Measurements from ENCODE around the gene PDC. TPM values are rescaled to one million over a fixed set of nuclear protein-coding genes. Genes with fewer than 3 reads are reported as not detected.

Gene PDC
- total RNA-seq, 1 donor, result 0.27 TPM

DNA sequence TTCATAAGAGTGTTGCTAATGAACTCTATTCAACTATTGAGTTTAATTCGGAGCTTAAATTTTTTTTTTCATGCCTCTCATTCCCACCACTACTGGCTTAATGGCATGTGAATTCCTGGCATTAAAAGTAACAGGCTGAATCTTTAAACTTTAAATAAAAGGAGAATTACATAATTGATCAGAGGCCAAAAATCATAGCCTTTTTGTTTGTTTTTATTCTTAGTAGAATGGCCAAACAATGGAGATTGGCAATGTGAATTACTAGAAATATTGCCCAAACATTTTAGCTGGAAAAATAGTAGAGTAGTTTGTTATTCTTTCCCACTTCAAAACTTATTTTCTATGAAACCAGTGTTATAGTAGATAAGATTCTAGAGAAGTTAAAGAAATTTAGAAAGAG is 25.1 kb upstream of the PDC start:
- peak; percentile 55 for DNase-seq (ENCODE audit: low read depth)
- no peak for TF ChIP-seq CTCF (IDR thresholded peaks at IDR 0.05; ENCODE audit: insufficient read depth, low read length)
- H3K4me3 ChIP-seq (ENCODE audit: low read depth, low read length), result no peak overlapping the region

GRCh38 chr1:186483561-186483960 is 22.6 kb upstream of the PDC start:
- H3K4me3 ChIP-seq (ENCODE audit: low read depth, low read length), result no peak overlapping the region
- TF ChIP-seq CTCF (IDR thresholded peaks at IDR 0.05; ENCODE audit: insufficient read depth, low read length), result no peak
- no peak for DNase-seq (ENCODE audit: low read depth)

DNA sequence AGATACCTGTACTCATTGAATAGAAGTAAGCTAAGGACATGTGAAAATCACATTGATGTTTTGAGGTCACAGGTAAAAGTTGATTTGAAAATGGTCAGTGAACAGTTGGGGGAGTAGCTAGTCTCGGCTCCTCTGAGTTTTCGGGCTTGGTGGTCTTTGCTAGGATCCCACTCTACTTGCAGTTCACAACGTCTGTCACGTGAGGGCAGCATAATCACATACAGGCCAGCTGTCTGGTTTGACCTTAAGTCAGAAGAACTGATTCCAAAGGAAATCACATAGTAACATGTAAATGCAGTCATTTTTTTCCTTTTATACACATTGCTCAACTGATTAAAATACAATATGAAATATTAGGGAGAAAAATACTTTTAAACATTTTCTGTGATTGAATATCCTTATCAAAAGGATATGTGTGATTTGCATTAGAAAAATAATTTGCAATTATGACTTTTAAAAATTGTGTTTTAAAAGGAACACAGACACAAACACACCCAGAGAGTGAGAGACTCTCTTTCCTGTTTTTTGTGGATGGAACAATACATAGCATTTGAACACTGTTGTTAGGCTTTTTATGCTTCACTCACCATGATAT is 21.8 kb upstream of the PDC start:
- peak; percentile 95 for TF ChIP-seq CTCF (IDR thresholded peaks at IDR 0.05; ENCODE audit: insufficient read depth, low read length)
- DNase-seq (ENCODE audit: low read depth), result peak; percentile 89
- H3K4me3 ChIP-seq (ENCODE audit: low read depth, low read length), result no peak overlapping the region

DNA sequence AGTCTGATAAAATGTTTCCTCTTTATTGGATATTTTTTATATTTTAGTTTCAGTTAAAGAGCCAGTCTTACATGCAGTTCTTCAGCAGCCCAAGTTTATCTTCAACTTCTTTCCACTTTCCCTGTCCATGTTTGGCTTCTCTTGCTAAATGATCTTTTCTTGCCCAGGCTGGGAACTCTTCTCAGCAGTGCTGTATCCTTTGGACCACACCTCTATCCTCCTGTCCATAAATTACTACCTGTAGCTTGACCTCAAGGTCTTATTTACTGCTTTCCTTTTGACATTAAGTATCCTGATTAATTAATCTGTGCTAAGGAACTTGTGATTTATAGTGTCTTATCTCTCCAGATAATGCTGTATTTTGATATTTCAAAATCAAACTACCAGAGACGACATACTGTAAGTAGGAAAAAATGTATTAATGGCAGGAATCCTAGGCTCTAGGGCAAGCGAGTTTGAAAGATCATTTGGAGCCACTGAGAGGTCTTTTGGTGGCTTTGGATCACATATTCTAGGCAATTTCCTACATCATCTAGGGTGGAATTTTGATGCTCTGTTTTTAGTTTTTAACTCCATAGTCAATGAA is 20.5 kb upstream of the PDC start:
- no peak for TF ChIP-seq CTCF (IDR thresholded peaks at IDR 0.05; ENCODE audit: insufficient read depth, low read length)
- no peak overlapping the region for H3K4me3 ChIP-seq (ENCODE audit: low read depth, low read length)
- peak; percentile 86 for DNase-seq (ENCODE audit: low read depth)

GRCh38 chr1:186479162-186479561 is 18.2 kb upstream of the PDC start:
- TF ChIP-seq CTCF (IDR thresholded peaks at IDR 0.05; ENCODE audit: insufficient read depth, low read length), result no peak
- no peak overlapping the region for H3K4me3 ChIP-seq (ENCODE audit: low read depth, low read length)
- DNase-seq (ENCODE audit: low read depth), result no peak

DNA sequence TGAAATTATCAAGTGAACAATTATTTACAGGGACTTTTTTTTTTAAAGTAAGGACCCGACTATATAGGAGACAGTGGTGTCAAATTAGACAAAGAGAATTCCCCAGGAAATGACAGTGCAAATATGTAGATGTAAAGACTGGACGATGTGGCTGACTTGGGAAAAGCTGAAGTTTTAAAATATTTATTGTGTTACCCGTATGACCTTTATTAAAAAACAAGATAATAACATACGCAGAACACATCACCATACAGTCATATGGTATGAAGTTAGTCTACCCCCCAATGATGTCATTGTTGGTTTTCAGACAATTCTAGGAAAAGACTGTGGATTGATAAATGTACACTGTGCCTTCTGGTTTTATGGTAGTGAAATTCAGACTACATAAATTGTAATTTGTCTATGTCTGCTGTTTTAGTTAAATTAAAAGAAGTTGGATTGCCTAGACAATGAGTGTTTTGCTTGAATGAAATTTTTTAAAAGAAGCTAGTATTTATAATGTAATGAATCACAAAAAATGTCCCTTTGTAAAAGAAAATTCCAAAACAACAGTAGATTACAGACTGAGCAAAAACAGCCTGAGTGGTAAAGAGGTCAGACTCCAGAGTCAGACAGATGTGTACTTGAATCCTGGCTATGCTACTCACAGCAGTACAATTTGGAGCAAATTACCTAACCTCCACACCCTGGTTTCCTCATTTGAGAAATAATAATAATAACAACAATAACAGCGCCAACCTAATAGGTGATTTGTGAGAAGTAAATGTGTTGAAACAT is 15.5 kb upstream of the PDC start:
- H3K4me3 ChIP-seq (ENCODE audit: low read depth, low read length), result no peak overlapping the region
- TF ChIP-seq CTCF (IDR thresholded peaks at IDR 0.05; ENCODE audit: insufficient read depth, low read length), result no peak
- peak; percentile 81 for DNase-seq (ENCODE audit: low read depth)
